HUES48 (cell line): ENCODE results near the gene HAUS5.
"Not testable (repeated sequence)": the region's sequence is repeated elsewhere in the genome, so short reads cannot be mapped to it uniquely, and the experiment has no call there.

ENCODE experiments used
- H3K27ac ChIP-seq: one replicate; pipeline ENCODE4 v1.7.0; 2013; ENCODE audit warnings: low read depth, low read length, inconsistent platforms
- H3K27me3 ChIP-seq: 2 replicates; pipeline ENCODE4 v1.6.1; 2013; ENCODE audit warnings: mild to moderate bottlenecking, low read length; ENCODE audit not compliant: control insufficient read depth, insufficient read depth
- H3K36me3 ChIP-seq: 2 replicates; pipeline ENCODE4 v1.6.1; 2013; ENCODE audit warnings: low read length; ENCODE audit not compliant: control insufficient read depth, insufficient read depth
- H3K4me1 ChIP-seq: 2 replicates; pipeline ENCODE4 v1.6.1; 2013; ENCODE audit warnings: mild to moderate bottlenecking, low read length; ENCODE audit not compliant: control insufficient read depth, insufficient read depth
- H3K4me3 ChIP-seq: 2 replicates; pipeline ENCODE4 v1.5.1; 2013; ENCODE audit warnings: mild to moderate bottlenecking, low read depth, low read length
- H3K9ac ChIP-seq: 2 replicates; pipeline ENCODE4 v1.6.1; 2013; ENCODE audit warnings: mild to moderate bottlenecking, low read depth, low read length, moderate library complexity
- H3K9me3 ChIP-seq: 2 replicates; pipeline ENCODE4 v1.6.1; 2013; ENCODE audit warnings: low read length; ENCODE audit not compliant: control insufficient read depth, insufficient read depth

The HAUS5 gene

DNA sequence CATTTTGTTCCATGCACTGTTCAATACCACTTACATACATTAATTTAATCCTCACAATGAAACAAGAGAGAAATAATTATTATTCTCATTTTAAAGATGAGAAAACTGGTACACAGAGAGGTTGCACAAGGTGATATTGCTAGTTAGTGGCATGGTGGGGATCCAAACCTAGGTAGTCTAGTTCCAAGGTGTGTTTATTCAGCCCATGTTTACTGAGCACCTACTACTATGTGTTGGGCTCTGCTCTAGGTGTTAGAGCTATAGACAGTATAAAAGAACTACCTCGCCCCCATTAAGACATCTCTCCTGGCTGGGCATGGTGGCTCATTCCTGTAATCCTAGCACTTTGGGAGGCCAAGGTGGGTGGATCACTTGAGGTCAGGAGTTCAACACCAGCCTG lies 29.8 kb upstream of the HAUS5 start:
- H3K9me3 ChIP-seq: peaks cover 8% of the 10 kb centered on the region
- H3K36me3 ChIP-seq: no peaks in the 10 kb centered on the region
- H3K4me1 ChIP-seq: no peaks in the 10 kb centered on the region
- no peaks in the 10 kb centered on the region; the same call in 1 of the 2 replicates for H3K27me3 ChIP-seq
- no peak overlapping the region for H3K9ac ChIP-seq
- no peak overlapping the region for H3K4me3 ChIP-seq
- H3K27ac ChIP-seq: no peak overlapping the region

DNA sequence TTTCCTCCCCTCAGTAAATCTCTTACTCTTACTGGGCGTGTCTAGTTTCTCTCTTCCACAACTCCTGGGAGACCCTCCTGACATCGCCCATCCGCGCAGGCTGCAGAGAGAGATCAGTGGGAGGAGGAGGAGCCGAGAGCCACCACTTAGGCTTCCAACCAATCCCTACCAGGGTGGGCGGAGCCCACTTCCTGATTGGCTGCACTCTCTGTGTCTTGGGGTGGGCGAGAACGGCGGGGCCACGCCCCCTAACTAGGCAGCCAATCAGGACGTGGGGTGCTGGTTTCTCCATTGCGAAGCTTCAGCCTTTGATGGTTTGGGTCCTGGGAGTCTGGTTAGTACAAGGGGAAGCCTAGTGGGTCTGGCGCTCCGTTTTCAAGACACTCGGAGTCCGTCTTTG lies 26.7 kb upstream of the HAUS5 start, which contains the start of gene PMIS2:
Gene PMIS2, plus strand, starts transcription at position 326 of the 400 bp plus-strand sequence. CDS start 87 bp downstream, outside the sequence.
- no peaks in the 10 kb centered on the region; the same call in 1 of the 2 replicates for H3K9me3 ChIP-seq
- H3K4me3 ChIP-seq: no peak within 1 kb of the TSS
- H3K36me3 ChIP-seq: no peaks in the 10 kb centered on the region
- H3K4me1 ChIP-seq: no peaks in the 10 kb centered on the region
- no peak within 1 kb of the TSS for H3K27ac ChIP-seq
- no peaks in the 10 kb centered on the region; the same call in 1 of the 2 replicates for H3K27me3 ChIP-seq
- H3K9ac ChIP-seq: no peak within 1 kb of the TSS

DNA sequence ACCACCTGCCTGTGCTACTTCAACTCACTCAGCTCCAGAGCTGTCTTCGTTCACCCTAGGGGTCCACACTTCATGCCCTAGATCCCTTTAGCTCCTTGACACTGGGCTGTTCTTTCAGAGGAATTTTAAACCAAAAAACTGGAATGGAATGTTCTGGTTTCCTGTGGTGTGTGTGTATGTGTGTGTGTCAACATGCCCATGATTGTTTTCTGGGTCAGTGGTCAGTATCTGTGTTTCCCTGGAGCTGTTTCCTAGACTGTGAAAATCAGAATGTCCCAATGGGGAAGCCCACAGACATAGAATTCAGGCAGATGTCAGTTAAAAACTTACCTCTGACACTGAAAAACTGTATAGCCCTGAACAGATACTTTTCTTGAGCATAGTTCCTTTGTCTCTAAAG lies 25.2 kb upstream of the HAUS5 start:
- Histone ChIP-seq H3K36me3 (no peaks in the 10 kb centered on the region), H3K4me1 (no peaks in the 10 kb centered on the region), H3K9me3 (no peaks in the 10 kb centered on the region), H3K27ac (no peak overlapping the region), H3K27me3 (no peaks in the 10 kb centered on the region; the same call in 1 of the 2 replicates), H3K9ac (no peak overlapping the region), H3K4me3 (no peak overlapping the region)

DNA sequence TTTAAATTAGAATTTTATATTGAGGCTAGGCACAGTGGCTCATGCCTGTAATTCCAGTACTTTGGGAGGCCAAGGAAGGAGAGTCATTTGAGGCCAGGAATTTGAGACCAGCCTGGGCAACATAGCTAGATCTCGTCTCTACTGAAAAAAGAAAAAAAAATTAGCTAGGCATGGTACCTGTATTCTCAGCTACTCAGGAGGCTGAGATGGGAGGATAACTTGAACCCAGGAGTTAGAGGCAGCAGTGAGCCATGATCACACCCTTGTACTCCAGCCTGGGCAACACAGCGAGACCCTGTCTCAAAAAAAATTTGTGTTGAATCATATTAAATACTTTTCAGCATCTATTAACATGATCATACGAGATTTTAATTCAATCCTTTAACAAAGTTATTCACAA lies 21.7 kb upstream of the HAUS5 start:
- Histone ChIP-seq H3K4me3 (no peak overlapping the region), H3K9me3 (no peaks in the 10 kb centered on the region), H3K27ac (no peak overlapping the region), H3K27me3 (no peaks in the 10 kb centered on the region), H3K36me3 (no peaks in the 10 kb centered on the region), H3K9ac (no peak overlapping the region), H3K4me1 (no peaks in the 10 kb centered on the region)

DNA sequence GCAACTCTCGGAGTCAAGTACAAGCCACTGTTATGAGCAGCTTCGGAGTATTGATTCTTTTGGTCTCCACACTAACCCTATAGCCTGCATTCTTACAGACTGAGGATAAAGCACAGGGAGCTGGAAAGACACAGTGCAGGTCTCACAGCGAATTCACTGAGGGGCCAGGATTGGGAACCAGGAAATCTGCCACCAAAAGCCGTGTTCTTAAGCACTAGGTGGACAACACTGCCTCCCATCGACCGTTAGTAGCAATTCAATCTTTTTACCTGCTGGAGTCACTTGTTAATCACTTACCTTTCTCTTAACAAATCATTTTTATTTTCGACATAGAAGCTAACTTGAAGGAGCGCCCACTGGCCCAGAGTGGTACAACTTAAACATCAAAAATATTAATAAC lies 20.3 kb upstream of the HAUS5 start:
- Histone ChIP-seq H3K9me3 (no peaks in the 10 kb centered on the region), H3K4me1 (no peaks in the 10 kb centered on the region), H3K4me3 (no peak overlapping the region), H3K36me3 (no peaks in the 10 kb centered on the region), H3K27me3 (no peaks in the 10 kb centered on the region), H3K27ac (no peak overlapping the region), H3K9ac (no peak overlapping the region)

DNA sequence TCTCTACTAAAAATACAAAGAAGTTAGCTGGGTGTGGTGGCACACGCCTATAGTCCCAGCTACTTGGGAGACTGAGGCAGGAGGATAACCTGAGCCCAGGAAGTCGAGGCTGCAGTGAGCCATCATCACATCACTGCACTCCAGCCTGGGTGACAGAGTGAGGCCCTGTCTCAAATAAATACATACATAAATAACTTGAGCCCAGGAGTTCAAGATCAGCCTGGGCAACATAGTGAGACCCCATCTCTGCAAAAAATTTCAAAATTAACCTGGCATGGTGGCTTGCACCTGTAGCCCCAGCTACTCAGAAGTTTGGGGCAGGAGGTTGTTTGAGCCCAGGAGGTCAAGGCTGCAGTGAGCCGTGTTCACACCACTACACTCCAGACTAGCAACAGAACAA lies 17.5 kb upstream of the HAUS5 start:
- not testable (repeated sequence) for H3K36me3 ChIP-seq, H3K9ac ChIP-seq, H3K27ac ChIP-seq, H3K4me1 ChIP-seq, H3K4me3 ChIP-seq, H3K9me3 ChIP-seq, H3K27me3 ChIP-seq

DNA sequence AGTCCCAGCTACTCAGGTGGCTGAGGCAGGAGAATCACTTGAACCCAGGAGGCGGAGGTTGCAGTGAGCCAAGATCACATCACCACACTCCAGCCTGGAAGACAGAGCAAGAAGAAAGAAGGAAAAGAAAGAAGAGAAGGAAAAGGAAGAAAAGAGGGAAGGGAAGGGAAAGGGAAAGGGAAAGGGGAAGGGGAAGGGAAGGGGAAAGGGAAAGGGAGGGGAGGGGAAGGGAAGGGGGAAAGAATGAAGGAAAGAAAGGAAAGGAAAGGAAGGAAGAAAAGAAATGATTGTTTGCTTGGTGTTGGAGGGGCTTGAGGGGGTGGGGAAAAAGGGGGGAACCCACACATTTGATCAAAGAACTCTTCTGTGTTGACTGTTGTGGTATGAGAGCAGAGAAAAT lies 16.6 kb upstream of the HAUS5 start:
- Histone ChIP-seq H3K27me3 (no peaks in the 10 kb centered on the region), H3K4me1 (no peaks in the 10 kb centered on the region), H3K36me3 (no peaks in the 10 kb centered on the region), H3K4me3 (no peak overlapping the region), H3K27ac (no peak overlapping the region), H3K9me3 (no peaks in the 10 kb centered on the region), H3K9ac (no peak overlapping the region)

DNA sequence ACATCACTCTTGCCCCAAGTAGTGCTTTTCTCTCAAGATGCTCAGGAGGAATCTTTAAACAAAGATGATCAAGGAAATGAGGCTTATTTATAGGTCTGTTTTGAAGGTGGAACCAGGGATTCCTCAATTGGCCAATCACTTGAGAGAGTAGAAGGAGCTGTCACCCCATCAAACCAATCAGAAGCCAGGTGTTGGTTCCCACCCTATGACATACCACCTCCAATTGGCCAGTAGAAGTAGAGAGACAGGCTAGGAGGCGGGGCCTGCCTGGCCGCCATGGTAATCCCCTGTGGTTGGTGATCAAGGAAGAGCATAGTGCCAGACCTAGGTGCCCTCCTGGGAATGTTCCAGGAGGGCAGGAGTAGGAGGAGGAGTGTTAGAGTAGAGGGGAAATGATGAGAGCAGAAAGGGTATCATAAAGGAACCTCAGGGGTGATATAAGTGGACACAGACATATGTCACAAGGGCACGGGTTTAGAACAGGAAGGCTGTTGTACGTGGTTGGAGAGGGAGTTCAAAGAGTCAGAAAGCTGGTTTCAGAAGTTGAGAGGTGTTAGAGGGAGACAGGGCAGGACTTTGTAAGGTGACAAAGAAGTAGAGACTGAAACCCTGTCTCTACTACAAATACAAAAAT lies 16.1 kb upstream of the HAUS5 start:
- Histone ChIP-seq H3K4me3 (no peak overlapping the region), H3K27ac (no peak overlapping the region)

DNA sequence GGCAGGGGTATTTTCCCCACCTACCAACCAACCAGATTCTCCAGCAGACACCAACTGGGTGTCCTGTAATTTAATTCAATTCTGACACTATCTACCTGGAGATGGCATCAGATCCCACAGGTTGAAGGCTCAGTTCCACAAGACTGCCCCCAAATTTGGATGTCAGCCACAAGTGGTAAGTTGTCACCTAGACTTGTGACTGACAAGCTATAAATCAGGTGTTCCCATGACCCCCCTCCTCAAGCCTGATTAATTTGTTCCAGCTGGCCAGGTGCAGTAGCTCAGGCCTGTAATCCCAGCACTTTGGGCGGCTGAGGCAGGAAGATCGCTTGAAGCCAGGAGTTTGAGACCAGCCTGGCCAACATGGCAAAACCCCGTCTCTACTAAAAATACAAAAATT lies 10.6 kb upstream of the HAUS5 start:
- no peaks in the 10 kb centered on the region for H3K27me3 ChIP-seq
- H3K9ac ChIP-seq: no peak overlapping the region
- no peaks in the 10 kb centered on the region for H3K4me1 ChIP-seq
- H3K27ac ChIP-seq: no peak overlapping the region
- H3K4me3 ChIP-seq: no peak overlapping the region
- H3K36me3 ChIP-seq: no peaks in the 10 kb centered on the region
- H3K9me3 ChIP-seq: no peaks in the 10 kb centered on the region; the same call in 1 of the 2 replicates

More for the DNA sequence above, 16.1 kb upstream of the HAUS5 start:
- no peaks in the 10 kb centered on the region for H3K27me3 ChIP-seq
- no peaks in the 10 kb centered on the region for H3K36me3 ChIP-seq
- no peak overlapping the region for H3K9ac ChIP-seq
- no peaks in the 10 kb centered on the region for H3K4me1 ChIP-seq
- no peaks in the 10 kb centered on the region for H3K9me3 ChIP-seq

DNA sequence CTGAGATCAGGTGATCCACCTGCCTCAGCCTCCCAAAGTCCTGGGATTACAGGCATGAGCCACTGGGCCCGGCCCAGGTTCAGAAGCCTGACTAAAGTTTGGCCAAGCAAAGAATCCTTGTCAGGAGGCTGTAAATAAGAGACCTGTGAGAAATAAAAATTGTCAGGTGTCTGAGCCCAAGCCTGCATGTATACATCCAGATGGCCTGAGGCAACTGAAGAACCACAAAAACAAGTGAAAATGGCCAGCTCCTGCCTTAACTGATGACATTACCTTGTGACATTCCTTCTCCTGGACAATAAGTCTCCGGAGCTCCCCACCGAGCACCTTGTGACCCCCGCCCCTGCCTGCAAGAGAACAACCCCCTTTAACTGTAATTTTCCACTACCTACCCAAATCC lies 8.1 kb upstream of the HAUS5 start:
- not testable (repeated sequence) for H3K27me3 ChIP-seq, H3K27ac ChIP-seq, H3K36me3 ChIP-seq, H3K9ac ChIP-seq, H3K9me3 ChIP-seq, H3K4me3 ChIP-seq, H3K4me1 ChIP-seq

DNA sequence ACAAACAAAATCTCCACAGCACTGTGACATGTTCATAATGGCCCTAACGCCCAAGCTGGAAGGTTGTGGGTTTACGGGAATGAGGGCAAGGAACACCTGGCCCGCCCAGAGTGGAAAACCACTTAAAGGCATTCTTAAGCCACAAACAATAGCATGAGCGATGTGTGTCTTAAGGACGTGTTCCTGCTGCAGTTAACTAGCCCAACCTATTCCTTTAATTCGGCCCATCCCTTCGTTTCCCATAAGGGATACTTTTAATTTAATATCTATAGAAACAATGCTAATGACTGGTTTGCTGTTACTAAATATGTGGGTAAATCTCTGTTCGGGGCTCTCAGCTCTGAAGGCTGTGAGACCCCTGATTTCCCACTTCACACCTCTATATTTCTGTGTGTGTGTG lies 5.4 kb upstream of the HAUS5 start:
- not testable (repeated sequence) for H3K36me3 ChIP-seq, H3K9ac ChIP-seq, H3K4me1 ChIP-seq, H3K4me3 ChIP-seq, H3K9me3 ChIP-seq, H3K27me3 ChIP-seq, H3K27ac ChIP-seq
